H1 (cell line): ENCODE data around the gene KRABD2.

Experiments used
- CTCF ChIA-PET: fragments of 300-600 bp; sonication (Branson Sonifier 250); formaldehyde crosslinking; loops from one replicate; lab custom pipeline; 2021; ENCODE audit not compliant: partially characterized antibody; lab: Charles Lee
- POLR2A ChIA-PET: fragments of 300-600 bp; sonication (Branson Sonifier 250); formaldehyde crosslinking; loops from one replicate; lab custom pipeline; 2021; ENCODE audit warnings: inconsistent platforms; ENCODE audit not compliant: partially characterized antibody; lab: Charles Lee
- DNase-seq, 2 experiments: peaks; one replicate each; pipeline versions ENCODE4 v3.0.0 to v3.0.0-alpha.2; 2010 to 2022; ENCODE audit warnings: low spot score in 2 of 2, low read depth in 1 of 2, mixed read lengths in 1 of 2
- FAIRE-seq: peaks from 2 replicates; lab custom pipeline; 2011; peaks lifted over from hg19 to GRCh38; lab: Jason Lieb, UNC
- H2AFZ ChIP-seq: 2 replicates; pipeline ENCODE4 v1.8.1; 2012; ENCODE audit warnings: low read length, inconsistent platforms
- H2AK5ac ChIP-seq: 2 replicates; pipeline ENCODE4 v1.6.1; 2013; ENCODE audit warnings: low read depth, low read length
- H2BK120ac ChIP-seq: replicated peaks from 2 replicates; pipeline ENCODE3; 2013; ENCODE audit warnings: low read depth, low read length, inconsistent platforms
- H2BK12ac ChIP-seq: 2 replicates; pipeline ENCODE4 v1.6.1; 2013; ENCODE audit warnings: low read depth, low read length
- H2BK15ac ChIP-seq: 2 replicates; pipeline ENCODE4 v1.6.1; 2013; ENCODE audit warnings: low read length
- H2BK20ac ChIP-seq: 2 replicates; pipeline ENCODE4 v1.6.1; 2013; ENCODE audit warnings: low read length
- H2BK5ac ChIP-seq: 2 replicates; pipeline ENCODE4 v1.6.1; 2013; ENCODE audit warnings: low read depth, low read length
- H3K14ac ChIP-seq: 2 replicates; pipeline ENCODE4 v1.6.1; 2013; ENCODE audit warnings: inconsistent platforms; ENCODE audit not compliant: insufficient read length
- H3K18ac ChIP-seq: 2 replicates; pipeline ENCODE4 v1.6.1; 2013; ENCODE audit warnings: low read length; ENCODE audit errors: extremely low read depth
- H3K23ac ChIP-seq: 2 replicates; pipeline ENCODE4 v1.6.1; 2013; ENCODE audit warnings: inconsistent platforms; ENCODE audit not compliant: insufficient read length
- H3K23me2 ChIP-seq: 2 replicates; pipeline ENCODE4 v1.6.1; 2013; ENCODE audit warnings: low read depth, low read length
- H3K27ac ChIP-seq: 2 replicates; pipeline ENCODE4 v1.6.1; 2011; ENCODE audit warnings: low read depth, low read length, inconsistent platforms
- H3K27me3 ChIP-seq, 4 experiments: replicated peaks in 1 of 4; 1 replicate in 1 of 4; 2 replicates in 3 of 4; pipeline versions ENCODE4 v1.6.1 to v1.8.1; 2011 to 2013; ENCODE audit warnings: low read length in 3 of 4, mild to moderate bottlenecking in 3 of 4, inconsistent platforms in 2 of 4, mixed read lengths in 2 of 4, moderate library complexity in 1 of 4; ENCODE audit not compliant: control insufficient read depth in 3 of 4, insufficient read depth in 3 of 4; ENCODE audit errors: extremely low read depth in 1 of 4
- H3K36me3 ChIP-seq, 4 experiments: 2 replicates each; pipeline versions ENCODE4 v1.6.1 to v1.8.1; 2011 to 2013; ENCODE audit warnings: mild to moderate bottlenecking in 4 of 4, low read length in 3 of 4, moderate library complexity in 2 of 4, control low read depth in 1 of 4, inconsistent platforms in 1 of 4; ENCODE audit not compliant: insufficient read depth in 4 of 4, control insufficient read depth in 2 of 4
- H3K4ac ChIP-seq: replicated peaks from 2 replicates; pipeline ENCODE3; 2013; ENCODE audit warnings: low read length, low read depth, mixed read lengths, inconsistent platforms; ENCODE audit not compliant: insufficient read length
- H3K4me1 ChIP-seq, 4 experiments: replicated peaks in 1 of 4; 1 replicate in 1 of 4; 2 replicates in 3 of 4; pipeline versions ENCODE4 v1.6.1 to v1.8.1; 2011 to 2013; ENCODE audit warnings: low read length in 3 of 4, inconsistent platforms in 2 of 4, mixed read lengths in 1 of 4; ENCODE audit not compliant: insufficient read depth in 4 of 4, control insufficient read depth in 3 of 4
- H3K4me2 ChIP-seq, 2 experiments: 2 replicates each; pipeline versions ENCODE4 v1.6.1 to v1.8.1; 2011 to 2013; ENCODE audit warnings: low read depth in 2 of 2, low read length in 2 of 2, control low read depth in 1 of 2, inconsistent platforms in 1 of 2, mild to moderate bottlenecking in 1 of 2; ENCODE audit not compliant: insufficient read depth in 1 of 2
- H3K4me3 ChIP-seq, 4 experiments: fragments of 200-600, 300-600 bp in 1 of 4; sonication (generic), shearing (Covaris generic), sonication (Bioruptor Twin) in 1 of 4; 2 replicates each; pipeline versions ENCODE4 v1.5.1 to v1.8.1; 2011 to 2016; ENCODE audit warnings: low read length in 4 of 4, low read depth in 3 of 4, control low read depth in 2 of 4, inconsistent platforms in 2 of 4, mild to moderate bottlenecking in 2 of 4, mixed read lengths in 1 of 4, moderate library complexity in 1 of 4; ENCODE audit not compliant: insufficient read depth in 2 of 4; ENCODE audit errors: extremely low read depth in 1 of 4
- H3K56ac ChIP-seq: replicated peaks from 2 replicates; pipeline ENCODE3; 2013; ENCODE audit warnings: low read depth, mild to moderate bottlenecking, mixed read lengths, low read length, inconsistent platforms; ENCODE audit not compliant: insufficient read length
- H3K79me1 ChIP-seq: 2 replicates; pipeline ENCODE4 v1.6.1; 2013; ENCODE audit warnings: low read depth, low read length, control low read depth
- H3K79me2 ChIP-seq, 2 experiments: 2 replicates each; pipeline versions ENCODE4 v1.6.1 to v1.8.1; 2012 to 2013; ENCODE audit warnings: low read length in 2 of 2, mild to moderate bottlenecking in 2 of 2, inconsistent platforms in 1 of 2; ENCODE audit not compliant: insufficient read depth in 2 of 2, control insufficient read depth in 1 of 2
- H3K9ac ChIP-seq, 4 experiments: replicated peaks in 1 of 4; 1 replicate in 1 of 4; 2 replicates in 3 of 4; pipeline versions ENCODE4 v1.6.1 to v1.8.1; 2011 to 2013; ENCODE audit warnings: low read depth in 3 of 4, low read length in 3 of 4, control low read depth in 2 of 4, mild to moderate bottlenecking in 2 of 4, moderate library complexity in 2 of 4, inconsistent platforms in 1 of 4; ENCODE audit errors: extremely low read depth in 1 of 4
- H3K9me3 ChIP-seq, 2 experiments: 2 replicates each; pipeline versions ENCODE4 v1.6.1 to v1.8.1; 2012 to 2013; ENCODE audit warnings: mild to moderate bottlenecking in 2 of 2, moderate library complexity in 2 of 2, control low read depth in 1 of 2, inconsistent platforms in 1 of 2, low read depth in 1 of 2, low read length in 1 of 2, mixed read lengths in 1 of 2; ENCODE audit not compliant: insufficient read depth in 2 of 2
- H4K20me1 ChIP-seq, 2 experiments: replicated peaks in 1 of 2; 2 replicates each; pipeline versions ENCODE3 to v1.8.1; 2011 to 2013; ENCODE audit warnings: inconsistent platforms in 2 of 2, low read length in 2 of 2, mild to moderate bottlenecking in 1 of 2; ENCODE audit not compliant: insufficient read depth in 2 of 2, control insufficient read depth in 1 of 2
- H4K5ac ChIP-seq: 2 replicates; pipeline ENCODE4 v1.6.1; 2013; ENCODE audit warnings: low read length, low read depth, mixed read lengths, inconsistent platforms; ENCODE audit not compliant: insufficient read length
- H4K8ac ChIP-seq: 2 replicates; pipeline ENCODE4 v1.8.0; 2013; ENCODE audit warnings: mild to moderate bottlenecking, moderate library complexity, low read length, inconsistent platforms; ENCODE audit not compliant: insufficient read depth; ENCODE audit errors: extremely low read depth
- H4K91ac ChIP-seq: replicated peaks from 2 replicates; pipeline ENCODE3; 2013; ENCODE audit warnings: low read length, mixed read lengths, inconsistent platforms; ENCODE audit not compliant: insufficient read length
- ASH2L ChIP-seq: fragments of 200-600, 300-600 bp; sonication (generic); IDR thresholded peaks from one replicate; pipeline ENCODE4 v1.7.1; 2017; ENCODE audit warnings: low read length
- BCL11A ChIP-seq, 2 experiments: IDR thresholded peaks; one replicate each; pipeline ENCODE4 v1.6.1; 2011; ENCODE audit warnings: low read depth in 2 of 2, low read length in 2 of 2, mild to moderate bottlenecking in 2 of 2
- EP300 ChIP-seq, 2 experiments: IDR thresholded peaks; 1 replicate in 1 of 2; 2 replicates in 1 of 2; pipeline ENCODE4 v1.6.1; 2011 to 2012; ENCODE audit warnings: low read depth in 2 of 2, low read length in 2 of 2, mild to moderate bottlenecking in 2 of 2, borderline replicate concordance in 1 of 2, inconsistent platforms in 1 of 2, moderate library complexity in 1 of 2
- SIX5 ChIP-seq: IDR thresholded peaks from 2 replicates; pipeline ENCODE4 v1.6.1; 2011; ENCODE audit warnings: mild to moderate bottlenecking, low read depth, low read length
- SP1 ChIP-seq: IDR thresholded peaks from 2 replicates; pipeline ENCODE4 v1.6.1; 2011; ENCODE audit warnings: low read depth, low read length
- SP4 ChIP-seq: IDR thresholded peaks from 2 replicates; pipeline ENCODE4 v1.6.1; 2012; ENCODE audit warnings: low read length, inconsistent platforms
- TAF1 ChIP-seq: IDR thresholded peaks from 2 replicates; pipeline ENCODE4 v1.6.1; 2011; ENCODE audit warnings: mild to moderate bottlenecking, low read depth, low read length
- TBP ChIP-seq: IDR thresholded peaks from 2 replicates; pipeline ENCODE4 v1.6.1; 2011; ENCODE audit warnings: low read depth, low read length, improper control_type of control experiment
- WGBS, 2 experiments: shearing (Covaris generic) in 1 of 2; methylation state at CpG; one replicate each; pipeline versions ENCODE4 v1.1.6 to v1.1.7; 2013 to 2015; ENCODE audit warnings: low lambda C conversion rate in 2 of 2, mixed read lengths in 2 of 2, inconsistent platforms in 1 of 2, low coverage in 1 of 2, missing lambda C conversion rate in 1 of 2; ENCODE audit not compliant: insufficient replicate concordance in 2 of 2, insufficient coverage in 1 of 2, insufficient read length in 1 of 2; ENCODE audit errors: extremely low coverage in 1 of 2, missing lambda C conversion rate in 1 of 2; 5-methylcytosine and 5-hydroxymethylcytosine counted together

The KRABD2 gene

DNA sequence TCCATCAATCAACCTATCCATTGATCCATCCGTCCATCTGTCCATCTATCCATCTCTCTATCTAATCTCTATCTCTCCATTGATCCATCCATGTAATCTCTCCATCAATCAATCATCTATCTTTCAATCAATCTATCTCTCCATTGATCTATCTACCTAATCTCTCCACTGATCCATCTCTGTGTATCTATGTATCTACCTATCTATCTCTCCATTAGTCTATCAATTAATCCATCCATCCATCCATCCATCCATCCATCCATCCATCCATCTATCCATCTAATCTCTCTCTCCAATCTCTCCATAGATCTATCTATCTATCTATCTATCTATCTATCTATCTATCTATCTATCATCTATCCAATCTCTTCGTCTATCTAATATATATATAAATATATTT is 24.6 kb upstream of the KRABD2 start:
- no peak overlapping the region for H3K18ac ChIP-seq
- 90 to 100% methylated on average over 2 of the region's 2 CpGs for WGBS, 2 experiments
- no peak overlapping the region for H2BK15ac ChIP-seq

More for the DNA sequence above, 24.6 kb upstream of the KRABD2 start:
- H2BK12ac ChIP-seq, result no peak overlapping the region
- no peaks in the 10 kb centered on the region for H3K9me3 ChIP-seq
- no peak overlapping the region for H3K4me3 ChIP-seq
- no peak overlapping the region for H2BK120ac ChIP-seq
- CTCF ChIA-PET, result interaction anchor here (1.1 to 1.2 kb wide), 2 partner anchors 9 to 14 kb away, joined by 3 to 5 read pairs; no protein-coding TSS in a partner anchor
- H3K27ac ChIP-seq, result no peak overlapping the region
- no peak overlapping the region for H3K4me2 ChIP-seq
- H4K91ac ChIP-seq, result no peak overlapping the region
- H3K56ac ChIP-seq, result no peak overlapping the region
- no peak for TF ChIP-seq TBP
- TF ChIP-seq BCL11A (IDR thresholded peaks at IDR 0.05; ENCODE audit: low read depth in 2 of 2, low read length in 2 of 2), result no peak
- TF ChIP-seq SIX5, result no peak
- no peak for TF ChIP-seq ASH2L
- no peak for TF ChIP-seq SP4
- TF ChIP-seq TAF1, result no peak
- no peak for TF ChIP-seq EP300 (IDR thresholded peaks at IDR 0.05; ENCODE audit: borderline replicate concordance in 1 of 2, low read depth in 2 of 2, low read length in 2 of 2)
- no peak for TF ChIP-seq SP1
- TF ChIP-seq, all 59 proteins: peak for 0
- H4K20me1 ChIP-seq, result no peaks in the 10 kb centered on the region
- H3K79me2 ChIP-seq, result no peaks in the 10 kb centered on the region
- DNase-seq, result no peak
- H3K14ac ChIP-seq, result no peak overlapping the region
- H3K9ac ChIP-seq, result no peak overlapping the region
- H2BK5ac ChIP-seq, result no peak overlapping the region
- no peaks in the 10 kb centered on the region for H3K27me3 ChIP-seq
- no peak overlapping the region for H4K5ac ChIP-seq
- no peak overlapping the region for H2AK5ac ChIP-seq
- no peak for FAIRE-seq
- POLR2A ChIA-PET, result interaction anchor here (0.7 kb wide), 1 partner anchor 20 kb away, joined by 3 read pairs; no protein-coding TSS in a partner anchor
- H4K8ac ChIP-seq, result no peak overlapping the region
- H3K79me1 ChIP-seq, result no peaks in the 10 kb centered on the region
- H2AFZ ChIP-seq, result no peak overlapping the region
- H3K36me3 ChIP-seq, result no peaks in the 10 kb centered on the region
- H3K23ac ChIP-seq, result no peak overlapping the region
- H3K23me2 ChIP-seq, result no peaks in the 10 kb centered on the region; the same call in 1 of the 2 replicates
- H3K4ac ChIP-seq, result no peak overlapping the region
- H3K4me1 ChIP-seq, result no peaks in the 10 kb centered on the region; a peak in 1 of 7 replicates
- H2BK20ac ChIP-seq, result no peak overlapping the region
